Glomerular endothelial cell (primary cell): ENCODE results near the gene LY86. TPM values are rescaled to one million over a fixed set of nuclear protein-coding genes. Genes with fewer than 3 reads are reported as not detected.

Experiments
- DNase-seq: peaks from one replicate; pipeline ENCODE4 v3.0.0-alpha.2; 2011; ENCODE audit warnings: low read depth, low spot score; ENCODE audit errors: extremely low read depth
- total RNA-seq: library from RNA; depleted of rRNA; stranded (reverse); fragments of >200 nt; gene quantifications from 2 replicates; pipeline ENCODE4 v1.2.3, GENCODE V29; 2015

LY86 gene
- total RNA-seq, 1 donor from 2014 or later, result not detected

- DNase-seq, result no peak
These were observed 18.7 kb upstream of the LY86 start for GRCh38 chr6:6569811-6570164.

GRCh38 chr6:6570929-6571671, 17.4 kb upstream of the LY86 start:
- DNase-seq, result no peak

GRCh38 chr6:6575143-6575542, 13.4 kb upstream of the LY86 start:
- DNase-seq, result no peak

GRCh38 chr6:6577735-6578134, 10.8 kb upstream of the LY86 start:
- DNase-seq, result no peak

GRCh38 chr6:6579281-6579680, 9.2 kb upstream of the LY86 start:
- DNase-seq, result no peak

GRCh38 chr6:6580225-6580856, 8.2 kb upstream of the LY86 start:
- no peak for DNase-seq

GRCh38 chr6:6581054-6581453, 7.5 kb upstream of the LY86 start:
- no peak for DNase-seq

- no peak for DNase-seq
These were observed 6.4 kb upstream of the LY86 start for GRCh38 chr6:6582131-6582530.

GRCh38 chr6:6583836-6584235, 4.7 kb upstream of the LY86 start:
- no peak for DNase-seq

- DNase-seq, result no peak
These were observed 4.1 kb upstream of the LY86 start for GRCh38 chr6:6584310-6585002.

- no peak for DNase-seq
These were observed 3.6 kb upstream of the LY86 start for GRCh38 chr6:6585003-6585311.

- DNase-seq, result no peak
These were observed 2.4 kb upstream of the LY86 start for GRCh38 chr6:6586167-6586566.

- DNase-seq, result no peak
These were observed 1.6 kb upstream of the LY86 start for GRCh38 chr6:6586671-6587526.

- DNase-seq, result no peak
These were observed 840 bp upstream of the LY86 start for GRCh38 chr6:6587696-6588063.

- no peak for DNase-seq
These were observed 597 bp downstream of the LY86 start for GRCh38 chr6:6588924-6589709.

- DNase-seq, result no peak
These were observed 2.0 kb downstream of the LY86 start for GRCh38 chr6:6590530-6590929.

GRCh38 chr6:6591778-6592465, 3.4 kb downstream of the LY86 start:
- no peak for DNase-seq

GRCh38 chr6:6592826-6593475, 4.4 kb downstream of the LY86 start:
- DNase-seq, result no peak

GRCh38 chr6:6593867-6594468, 5.4 kb downstream of the LY86 start:
- DNase-seq, result no peak
